ENCODE results near the gene PACC1.
"Not testable (repeated sequence)": the region's sequence is repeated elsewhere in the genome, so short reads cannot be mapped to it uniquely, and the experiment has no call there.

Gene PACC1

DNA sequence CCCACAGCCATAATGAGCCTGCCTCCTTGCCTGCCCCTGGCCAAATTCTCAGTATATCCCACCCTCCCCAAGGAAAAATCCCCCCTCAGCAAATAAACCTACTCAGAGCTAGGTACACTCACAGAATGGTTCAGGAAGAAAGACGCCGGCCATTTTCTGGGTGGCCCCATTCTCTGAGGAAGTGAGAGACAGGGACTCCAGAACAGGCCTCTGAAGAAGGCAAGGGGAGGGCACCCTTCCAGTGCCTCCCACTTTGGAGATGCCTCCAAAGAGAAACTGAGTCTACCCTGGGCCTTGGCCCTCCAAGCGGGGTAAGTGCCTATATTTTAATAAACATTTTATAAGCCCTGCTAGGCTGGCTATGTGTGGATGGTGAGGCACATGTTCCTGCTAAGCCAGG, 2.3 kb downstream of the PACC1 start:
- no peak overlapping the region for H3K27ac ChIP-seq
- TF ChIP-seq, protein P1, sequence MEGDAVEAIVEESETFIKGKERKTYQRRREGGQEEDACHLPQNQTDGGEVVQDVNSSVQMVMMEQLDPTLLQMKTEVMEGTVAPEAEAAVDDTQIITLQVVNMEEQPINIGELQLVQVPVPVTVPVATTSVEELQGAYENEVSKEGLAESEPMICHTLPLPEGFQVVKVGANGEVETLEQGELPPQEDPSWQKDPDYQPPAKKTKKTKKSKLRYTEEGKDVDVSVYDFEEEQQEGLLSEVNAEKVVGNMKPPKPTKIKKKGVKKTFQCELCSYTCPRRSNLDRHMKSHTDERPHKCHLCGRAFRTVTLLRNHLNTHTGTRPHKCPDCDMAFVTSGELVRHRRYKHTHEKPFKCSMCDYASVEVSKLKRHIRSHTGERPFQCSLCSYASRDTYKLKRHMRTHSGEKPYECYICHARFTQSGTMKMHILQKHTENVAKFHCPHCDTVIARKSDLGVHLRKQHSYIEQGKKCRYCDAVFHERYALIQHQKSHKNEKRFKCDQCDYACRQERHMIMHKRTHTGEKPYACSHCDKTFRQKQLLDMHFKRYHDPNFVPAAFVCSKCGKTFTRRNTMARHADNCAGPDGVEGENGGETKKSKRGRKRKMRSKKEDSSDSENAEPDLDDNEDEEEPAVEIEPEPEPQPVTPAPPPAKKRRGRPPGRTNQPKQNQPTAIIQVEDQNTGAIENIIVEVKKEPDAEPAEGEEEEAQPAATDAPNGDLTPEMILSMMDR (conservative IDR thresholded peaks at IDR 0.05) = no peak

DNA sequence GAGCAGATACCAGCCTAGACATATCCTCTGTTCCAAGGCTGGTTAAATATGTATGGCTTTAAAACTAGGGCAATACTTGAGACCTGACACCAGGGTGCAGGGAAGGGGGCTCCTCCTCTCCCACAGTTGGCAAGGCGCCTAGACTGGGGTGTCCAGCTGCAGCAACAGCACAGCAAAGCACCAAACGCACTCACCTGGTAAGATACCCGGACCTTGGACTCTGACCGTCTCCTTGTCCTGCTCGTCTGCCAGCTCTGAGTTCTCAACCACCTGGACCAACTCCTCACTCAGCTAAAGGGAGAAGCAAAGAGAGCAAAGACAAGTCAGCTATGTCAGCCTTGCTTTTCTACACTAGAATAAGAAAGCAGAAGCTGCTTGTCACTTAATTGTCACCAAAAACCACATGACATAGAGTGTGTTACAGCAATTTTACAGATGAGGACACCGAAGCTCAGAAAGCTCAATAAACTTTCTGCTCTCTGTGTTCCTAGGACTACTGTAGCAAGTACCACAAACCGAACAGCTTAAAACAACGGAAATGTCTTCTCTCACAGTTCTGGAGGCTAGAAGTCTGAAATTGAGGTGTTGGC, 4.4 kb downstream of the PACC1 start:
- TF ChIP-seq, protein P1 (conservative IDR thresholded peaks at IDR 0.05) = no peak
- no peak overlapping the region for H3K27ac ChIP-seq

DNA sequence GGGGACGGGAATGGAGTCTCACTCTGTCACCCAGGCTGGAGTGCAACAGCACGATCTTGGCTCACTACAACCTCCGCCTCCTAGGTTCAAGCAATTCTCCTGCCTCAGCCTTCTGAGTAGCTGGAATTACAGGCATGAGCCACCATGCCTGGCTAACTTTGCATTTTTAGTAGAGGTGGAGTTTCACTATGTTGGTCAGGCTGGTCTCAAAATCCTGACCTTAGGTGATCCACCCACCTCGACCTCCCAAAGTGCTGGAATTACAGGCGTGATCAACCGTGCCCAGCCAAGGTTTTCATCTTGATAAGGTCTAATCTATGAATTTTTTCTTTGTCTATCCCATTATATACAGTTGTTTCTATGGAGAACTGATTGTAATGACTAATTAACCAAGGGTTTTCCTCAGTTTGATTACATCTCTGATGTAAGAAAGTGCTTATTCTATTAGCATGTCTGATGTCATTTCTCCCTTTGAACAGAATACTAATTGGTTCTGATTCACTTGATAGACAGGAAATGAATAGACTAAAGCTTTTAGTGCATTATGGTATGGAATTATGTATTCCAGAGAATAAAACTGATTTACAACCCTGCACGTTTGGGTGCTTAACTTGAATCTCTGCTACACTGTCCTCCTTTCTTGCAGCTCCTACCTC, 11.9 kb downstream of the PACC1 start:
- TF ChIP-seq, protein P1 (conservative IDR thresholded peaks at IDR 0.05) = no peak
- no peak overlapping the region for H3K27ac ChIP-seq

DNA sequence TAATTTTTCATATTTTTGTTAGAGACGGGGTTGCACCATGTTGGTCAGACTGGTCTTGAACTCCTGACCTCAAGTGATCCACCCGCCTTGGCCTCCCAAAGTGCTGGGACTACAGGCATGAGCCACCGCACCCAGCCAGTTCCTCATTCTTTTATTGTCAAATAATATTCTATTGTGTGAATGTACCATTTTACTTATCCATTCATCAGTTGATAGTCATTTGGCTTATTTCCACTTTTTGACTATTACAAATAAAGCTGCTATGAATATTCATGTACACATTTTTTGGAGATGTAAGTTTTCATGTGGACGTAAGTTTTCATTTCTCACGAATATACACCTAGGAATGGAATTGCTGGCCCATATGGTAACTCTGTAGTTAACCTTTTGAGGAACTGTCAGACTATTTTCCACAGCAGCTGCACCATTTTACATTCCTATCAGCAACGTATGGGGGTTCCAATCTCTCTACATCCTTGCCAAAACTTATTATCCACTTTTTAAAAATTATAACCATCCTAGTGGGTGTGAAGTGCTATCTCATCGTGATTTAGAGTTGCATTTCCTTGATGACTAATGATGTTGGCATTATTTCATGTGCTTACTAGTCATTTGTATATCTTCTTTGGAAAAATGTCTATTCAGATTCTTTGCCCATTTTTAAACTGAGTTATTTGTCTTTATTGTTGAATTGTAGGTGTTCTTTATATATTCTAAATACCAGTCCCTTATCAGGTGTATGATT, 12.7 kb downstream of the PACC1 start:
- no peak overlapping the region for H3K27ac ChIP-seq
- TF ChIP-seq, protein P1 (conservative IDR thresholded peaks at IDR 0.05) = no peak

DNA sequence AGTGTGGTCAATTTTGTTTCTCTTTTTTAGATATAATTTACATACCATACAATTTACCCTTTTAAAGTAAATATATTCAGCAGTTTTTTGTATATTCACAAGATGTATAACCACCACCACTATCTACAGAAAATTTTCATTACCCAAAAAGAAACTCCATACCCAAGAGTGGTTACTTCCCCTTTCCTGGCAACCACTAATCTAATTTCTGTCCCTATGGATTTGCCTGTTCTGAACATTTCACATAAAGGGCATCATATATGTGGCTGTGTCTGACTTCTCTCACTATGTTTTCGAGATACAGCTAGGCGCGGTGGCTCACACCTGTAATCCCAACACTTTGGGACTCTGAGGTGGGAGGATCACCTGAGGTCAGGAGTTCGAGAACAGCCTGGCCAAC, 13.6 kb downstream of the PACC1 start:
- no peak overlapping the region for H3K27ac ChIP-seq
- TF ChIP-seq, protein P1 (conservative IDR thresholded peaks at IDR 0.05) = no peak

DNA sequence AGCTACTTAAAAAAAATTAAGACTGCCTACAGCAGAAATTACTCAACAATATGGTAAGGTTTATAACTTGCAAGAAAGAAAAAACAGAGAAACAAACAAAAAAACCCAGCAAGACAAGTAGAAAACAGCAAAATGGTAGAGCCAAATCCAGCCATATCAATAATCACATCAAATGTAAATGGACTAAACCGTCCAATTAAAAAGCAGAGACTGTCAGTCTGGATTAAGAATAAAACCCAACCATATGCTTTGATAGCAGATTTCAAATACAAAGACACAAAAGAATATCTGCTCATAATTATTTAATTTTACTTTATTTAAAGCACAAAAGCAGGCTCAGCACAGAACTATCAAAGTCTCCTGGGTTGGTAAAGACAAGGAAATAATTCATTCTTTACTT, 17.5 kb downstream of the PACC1 start:
- no peak overlapping the region for H3K27ac ChIP-seq
- TF ChIP-seq, protein P1 (conservative IDR thresholded peaks at IDR 0.05) = no peak

DNA sequence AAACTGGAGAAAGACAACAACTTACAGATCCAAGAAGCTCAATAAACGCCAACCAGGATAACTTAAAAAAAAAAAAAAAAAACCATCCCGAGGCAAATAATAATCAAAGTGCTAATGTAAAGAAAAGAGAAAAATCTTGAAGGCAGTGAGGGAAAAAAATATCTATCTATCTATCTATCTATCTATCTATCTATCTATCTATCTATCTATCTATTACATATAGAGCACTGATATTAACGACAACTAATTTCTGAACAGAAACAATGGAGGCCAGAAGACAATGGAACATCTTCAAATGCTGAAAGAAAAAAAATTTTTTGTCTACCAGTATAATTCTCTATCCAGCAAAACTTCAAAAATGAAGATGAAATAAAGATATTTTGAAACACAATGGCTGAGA, 18.0 kb downstream of the PACC1 start:
- TF ChIP-seq, protein P1 (conservative IDR thresholded peaks at IDR 0.05) = no peak
- H3K27ac ChIP-seq = no peak overlapping the region

DNA sequence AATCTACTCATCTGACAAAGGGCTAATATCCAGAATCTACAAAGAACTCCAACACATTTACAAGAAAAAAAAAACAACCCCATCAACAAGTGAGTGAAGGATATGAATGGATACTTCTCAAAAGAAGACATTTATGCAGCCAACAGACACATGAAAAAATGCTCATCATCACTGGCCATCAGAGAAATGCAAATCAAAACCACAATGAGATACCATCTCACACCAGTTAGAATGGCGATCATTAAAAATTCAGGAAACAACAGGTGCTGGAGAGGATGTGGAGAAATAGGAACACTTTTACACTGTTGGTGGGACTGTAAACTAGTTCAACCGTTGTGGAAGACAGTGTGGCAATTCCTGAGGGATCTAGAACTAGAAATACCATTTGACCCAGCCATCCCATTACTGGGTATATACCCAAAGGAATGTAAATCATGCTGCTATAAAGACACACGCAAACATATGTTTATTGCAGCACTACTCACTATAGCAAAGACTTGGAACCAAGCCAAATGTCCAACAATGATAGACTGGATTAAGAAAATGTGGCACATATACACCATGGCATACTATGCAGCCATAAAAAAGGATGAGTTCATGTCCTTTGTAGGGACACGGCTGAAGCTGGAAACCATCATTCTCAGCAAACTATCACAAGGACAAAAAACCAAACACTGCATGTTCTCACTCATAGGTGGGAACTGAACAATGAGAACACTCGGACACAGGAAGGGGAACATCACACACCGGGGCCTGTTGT, 18.8 kb downstream of the PACC1 start:
- not testable (repeated sequence) for H3K27ac ChIP-seq
